Endothelial cell of umbilical vein (primary cell): ENCODE results near the gene CLDN19. TPM values are rescaled to one million over a fixed set of nuclear protein-coding genes. Genes with fewer than 3 reads are reported as not detected.

Source experiments
- BruUV-seq: library from RNA; stranded (reverse); fragments of 400-500 nt; replicated peaks from 2 replicates; lab custom pipeline; 2021; lab: Mats Ljungman, UMichigan
- CTCF ChIA-PET: fragments of 300-600, 350-600 bp; sonication (Branson Sonifier 250); formaldehyde crosslinking; loops from one replicate; lab custom pipeline; 2021; ENCODE audit warnings: antibody characterized with exemption, inconsistent platforms; lab: Charles Lee
- POLR2A ChIA-PET: fragments of 300-600, 350-600 bp; sonication (Branson Sonifier 250); formaldehyde crosslinking; loops from one replicate; lab custom pipeline; 2021; ENCODE audit warnings: antibody characterized with exemption, inconsistent platforms; lab: Charles Lee
- DNase-seq: peaks from one replicate; pipeline ENCODE4 v3.0.0-alpha.2; 2011; ENCODE audit warnings: low read depth, low spot score
- FAIRE-seq: peaks from 2 replicates; lab custom pipeline; 2011; peaks lifted over from hg19 to GRCh38; lab: Jason Lieb, UNC
- H2AFZ ChIP-seq: 2 replicates; pipeline ENCODE4 v1.6.0; 2012; ENCODE audit warnings: low read depth, low read length, control low read depth, inconsistent platforms
- H3K27ac ChIP-seq: 2 replicates; pipeline ENCODE4 v1.5.1; 2011; ENCODE audit warnings: low read depth, mild to moderate bottlenecking, control low read depth, low read length, moderate library complexity; ENCODE audit not compliant: insufficient read depth
- H3K27me3 ChIP-seq, 2 experiments: 2 replicates each; pipeline versions ENCODE4 v1.6.0 to v1.6.1; 2011; ENCODE audit warnings: low read length in 2 of 2, mixed read lengths in 1 of 2; ENCODE audit not compliant: control insufficient read depth in 2 of 2, insufficient read depth in 2 of 2
- H3K36me3 ChIP-seq, 2 experiments: 2 replicates in 1 of 2; 3 replicates in 1 of 2; pipeline ENCODE4 v1.5.1; 2011; ENCODE audit warnings: low read length in 2 of 2, mild to moderate bottlenecking in 1 of 2, moderate library complexity in 1 of 2; ENCODE audit not compliant: control insufficient read depth in 2 of 2, insufficient read depth in 2 of 2; ENCODE audit errors: extremely low read depth in 1 of 2
- H3K4me1 ChIP-seq: 3 replicates; pipeline ENCODE4 v1.5.1; 2011; ENCODE audit warnings: mild to moderate bottlenecking, low read length; ENCODE audit not compliant: control insufficient read depth, insufficient read depth; ENCODE audit errors: extremely low read depth
- H3K4me2 ChIP-seq: 2 replicates; pipeline ENCODE4 v1.6.1; 2011; ENCODE audit warnings: low read length, control low read depth, mixed read lengths; ENCODE audit not compliant: insufficient read depth
- H3K4me3 ChIP-seq, 3 experiments: fragments of 200-600 bp in 1 of 3; sonication (generic), shearing (Covaris generic) in 1 of 3; replicated peaks in 1 of 3; 2 replicates each; pipeline ENCODE4 v1.5.1; 2011 to 2016; ENCODE audit warnings: control low read depth in 3 of 3, low read length in 3 of 3, mild to moderate bottlenecking in 2 of 3, inconsistent platforms in 1 of 3, low read depth in 1 of 3, moderate library complexity in 1 of 3; ENCODE audit not compliant: insufficient read depth in 1 of 3
- H3K79me2 ChIP-seq: 2 replicates; pipeline ENCODE4 v1.6.0; 2012; ENCODE audit warnings: low read length, inconsistent platforms; ENCODE audit not compliant: control insufficient read depth, insufficient read depth
- H3K9ac ChIP-seq: replicated peaks from 2 replicates; pipeline ENCODE3; 2011; ENCODE audit warnings: low read length, control low read depth; ENCODE audit not compliant: insufficient read depth; ENCODE audit errors: extremely low read depth
- H3K9me1 ChIP-seq: replicated peaks from 3 replicates; pipeline ENCODE4 v1.6.0; 2011; ENCODE audit warnings: mild to moderate bottlenecking, low read length; ENCODE audit not compliant: control insufficient read depth, insufficient read depth; ENCODE audit errors: extremely low read depth
- H3K9me3 ChIP-seq: replicated peaks from 2 replicates; pipeline ENCODE4 v1.5.1; 2012; ENCODE audit warnings: low read length, inconsistent platforms; ENCODE audit not compliant: control insufficient read depth, insufficient read depth
- H4K20me1 ChIP-seq: replicated peaks from 2 replicates; pipeline ENCODE3; 2011; ENCODE audit warnings: mild to moderate bottlenecking, low read length; ENCODE audit not compliant: control insufficient read depth, insufficient read depth; ENCODE audit errors: extremely low read depth
- FOS ChIP-seq: IDR thresholded peaks from 2 replicates; pipeline ENCODE4 v1.6.1; 2011; ENCODE audit warnings: mild to moderate bottlenecking, low read length, moderate library complexity, borderline replicate concordance; ENCODE audit not compliant: insufficient read depth
- GATA2 ChIP-seq: IDR thresholded peaks from 2 replicates; pipeline ENCODE4 v1.7.0; 2011; ENCODE audit warnings: low read depth, mild to moderate bottlenecking, moderate library complexity, mixed read lengths, low read length; ENCODE audit not compliant: insufficient read length, insufficient read depth
- MAX ChIP-seq: IDR thresholded peaks from 2 replicates; pipeline ENCODE4 v1.6.1; 2011; ENCODE audit not compliant: insufficient read depth, insufficient read length
- MYC ChIP-seq: IDR thresholded peaks from one replicate; pipeline ENCODE4 v1.6.1; 2011; ENCODE audit warnings: mild to moderate bottlenecking, low read depth, low read length
- dilution Hi-C: fragments of 300-500 bp; cut with MboI; formaldehyde crosslinking; loops from one replicate; pipeline ENCODE4 v1.15.0; 2019; ENCODE audit warnings: low sequenced_read_pairs; ENCODE audit not compliant: extremely low pct_ligation_motif_present
- intact Hi-C: fragments of 100-400 bp; cut with micrococcal nuclease; formaldehyde crosslinking; loops from one replicate; pipeline ENCODE4 v1.10.0; 2022
- polyA plus RNA-seq, 4 experiments: library from polyadenylated mRNA; depleted of rRNA in 3 of 4; stranded (reverse) in 3 of 4; unstranded in 1 of 4; fragments of >200 nt; gene quantifications; 2 replicates each; pipeline versions ENCODE4 v1.2.1 to v1.2.3, GENCODE V29; 2011 to 2012; ENCODE audit warnings: missing spikeins in 1 of 4
- total RNA-seq: library from RNA; stranded (reverse); gene quantifications from 2 replicates; pipeline ENCODE4 v1.2.3, GENCODE V29; 2021

CLDN19 gene
- total and polyA plus RNA-seq, 2 donors (not counting 3 experiments of a cell fraction or from before 2014, with no cell fraction given): not detected

- peaks cover 40% of the 10 kb centered on the region for H4K20me1 ChIP-seq
- H3K27me3 ChIP-seq: no peaks in the 10 kb centered on the region
- H2AFZ ChIP-seq: no peak overlapping the region
- intact Hi-C loops: loop anchor here (10.0 kb wide), 1 partner anchor 352 kb away; the partner anchor contains the start of gene FOXJ3
- peaks cover 93% of the 10 kb centered on the region for H3K79me2 ChIP-seq
- dilution Hi-C loops: no loop called here
- TF ChIP-seq FOS (no peak), GATA2 (no peak), MAX (no peak), MYC (no peak)
- no peak overlapping the region for H3K9ac ChIP-seq
- POLR2A ChIA-PET: no interaction called here
- no peaks in the 10 kb centered on the region for H3K9me1 ChIP-seq
- no peak overlapping the region for H3K27ac ChIP-seq
- FAIRE-seq: no peak
- H3K4me2 ChIP-seq: peak overlapping the region; percentile 85
- peaks cover 32% of the 10 kb centered on the region for H3K4me1 ChIP-seq
- CTCF ChIA-PET: interaction anchor here (1.0 to 1.5 kb wide), 3 partner anchors 18 to 112 kb away, joined by 3 to 4 read pairs (median 3); partner anchors contain the start of genes C1orf50 and P3H1
- no TSS peak for BruUV-seq
- H3K4me3 ChIP-seq: peak overlapping the region in 1 of 3 experiments; percentile 18
- H3K36me3 ChIP-seq: no peaks in the 10 kb centered on the region
- H3K9me3 ChIP-seq: no peaks in the 10 kb centered on the region
- no peak for DNase-seq
Observed at GRCh38 chr1:42686418-42686817, 53.6 kb downstream of the CLDN19 start.

- H2AFZ ChIP-seq: no peak overlapping the region
- dilution Hi-C loops: no loop called here
- DNase-seq: no peak
- BruUV-seq: TSS peak; percentile 33
- peak; percentile 12 for FAIRE-seq
- H3K9ac ChIP-seq: peak overlapping the region; percentile 84
- H3K36me3 ChIP-seq: no peaks in the 10 kb centered on the region
- H4K20me1 ChIP-seq: peaks cover 34% of the 10 kb centered on the region
- ChIA-PET CTCF (interaction anchor here (0.7 to 0.9 kb wide), 2 partner anchors 10 to 106 kb away, joined by 3 read pairs; no protein-coding TSS in a partner anchor), POLR2A (interaction anchor here (1.5 kb wide), 1 partner anchor 8 kb away, joined by 3 read pairs; no protein-coding TSS in a partner anchor)
- H3K4me3 ChIP-seq: peak overlapping the region; percentile 76 to 99 (median 95)
- H3K9me1 ChIP-seq: no peaks in the 10 kb centered on the region
- peaks cover 76% of the 10 kb centered on the region for H3K79me2 ChIP-seq
- no peaks in the 10 kb centered on the region for H3K9me3 ChIP-seq
- no peak for TF ChIP-seq FOS
- no peak overlapping the region for H3K27ac ChIP-seq
- intact Hi-C loops: loop anchor here (10.0 kb wide), 1 partner anchor 349 kb away; the partner anchor contains the start of gene FOXJ3
- H3K4me1 ChIP-seq: peaks cover 41% of the 10 kb centered on the region
- H3K27me3 ChIP-seq: no peaks in the 10 kb centered on the region
- H3K4me2 ChIP-seq: peak overlapping the region; percentile 85
Observed at GRCh38 chr1:42684139-42684538, 55.9 kb downstream of the CLDN19 start.

Other genes starting within 250 kb of the CLDN19 start
- 49.3 and 52.1 TPM in 2 replicates for gene PPIH, start 81.8 kb downstream of the CLDN19 start, total RNA-seq
- 40.0 and 55.2 TPM in 2 replicates for gene PPIH, start 81.8 kb downstream of the CLDN19 start, polyA plus RNA-seq
- 783 and 829 TPM in 2 replicates for gene YBX1, start 57.8 kb downstream of the CLDN19 start, total RNA-seq
- 271 and 430 TPM in 2 replicates for gene YBX1, start 57.8 kb downstream of the CLDN19 start, polyA plus RNA-seq
- 136 and 146 TPM in 2 replicates for gene P3H1, start 26.8 kb upstream of the CLDN19 start, total RNA-seq
- 194 and 246 TPM in 2 replicates for gene P3H1, start 26.8 kb upstream of the CLDN19 start, polyA plus RNA-seq
- 4.0 and 7.4 TPM in 2 replicates for gene C1orf50, start 27.0 kb upstream of the CLDN19 start, total RNA-seq
- gene C1orf50, start 27.0 kb upstream of the CLDN19 start, polyA plus RNA-seq: 2.8 and 4.8 TPM in 2 replicates
- not detected in 2 replicates for gene TMEM269, start 44.8 kb upstream of the CLDN19 start, total RNA-seq
- 0.03 TPM in 1 of 2 replicates, not detected in the other for gene TMEM269, start 44.8 kb upstream of the CLDN19 start, polyA plus RNA-seq
- gene ERMAP, start 76.9 kb upstream of the CLDN19 start, total RNA-seq: 7.8 and 7.9 TPM in 2 replicates
- 6.7 and 8.6 TPM in 2 replicates for gene ERMAP, start 76.9 kb upstream of the CLDN19 start, polyA plus RNA-seq
- 24.1 and 24.7 TPM in 2 replicates for gene SVBP, start 77.2 kb upstream of the CLDN19 start, total RNA-seq
- gene SVBP, start 77.2 kb upstream of the CLDN19 start, polyA plus RNA-seq: 15.1 and 18.1 TPM in 2 replicates
- gene ZNF691, start 106.4 kb upstream of the CLDN19 start, total RNA-seq: 6.6 and 7.4 TPM in 2 replicates
- gene ZNF691, start 106.4 kb upstream of the CLDN19 start, polyA plus RNA-seq: 6.9 TPM in 2 replicates
- gene SLC2A1, start 218.6 kb upstream of the CLDN19 start, total RNA-seq: 38.7 and 42.2 TPM in 2 replicates
- 46.5 and 52.5 TPM in 2 replicates for gene SLC2A1, start 218.6 kb upstream of the CLDN19 start, polyA plus RNA-seq